GM12875 (cell line): ENCODE data around the gene FIS1.
"Not testable (repeated sequence)": the region's sequence is repeated elsewhere in the genome, so short reads cannot be mapped to it uniquely, and the experiment has no call there.

Source experiments
- H3K4me3 ChIP-seq: one replicate; pipeline ENCODE4 v1.5.1; 2011; ENCODE audit warnings: low read depth, low read length, control low read depth
- CTCF ChIP-seq: IDR thresholded peaks from 2 replicates; pipeline ENCODE4 v1.5.1; 2011; ENCODE audit warnings: low read depth, mild to moderate bottlenecking, control low read depth, inconsistent platforms, low read length, moderate library complexity, borderline replicate concordance; ENCODE audit not compliant: insufficient read depth

FIS1 gene

GRCh38 chr7:101285171-101285570 lies 40.3 kb upstream of the FIS1 start:
- H3K4me3 ChIP-seq: no peak overlapping the region
- no peak for TF ChIP-seq CTCF

GRCh38 chr7:101280912-101281311 lies 36.0 kb upstream of the FIS1 start:
- H3K4me3 ChIP-seq: not testable (repeated sequence)

- TF ChIP-seq CTCF: no peak
- no peak overlapping the region for H3K4me3 ChIP-seq
Observed at GRCh38 chr7:101278461-101279292, 33.8 kb upstream of the FIS1 start.

GRCh38 chr7:101277155-101277554 lies 32.3 kb upstream of the FIS1 start:
- TF ChIP-seq CTCF: no peak
- no peak overlapping the region for H3K4me3 ChIP-seq

GRCh38 chr7:101273206-101273605 lies 28.3 kb upstream of the FIS1 start:
- no peak for TF ChIP-seq CTCF
- no peak overlapping the region for H3K4me3 ChIP-seq

- TF ChIP-seq CTCF: no peak
- H3K4me3 ChIP-seq: no peak overlapping the region
Observed at GRCh38 chr7:101271021-101271420, 26.1 kb upstream of the FIS1 start.

- no peak overlapping the region for H3K4me3 ChIP-seq
- no peak for TF ChIP-seq CTCF
Observed at GRCh38 chr7:101269664-101270063, 24.8 kb upstream of the FIS1 start.
